ENCODE results near the gene KCNIP4.

GRCh38 chr4:21117541-21118180 lies 830.9 kb downstream of the KCNIP4 start:
- TF ChIP-seq CTCF (IDR thresholded peaks at IDR 0.05): no peak
- TF ChIP-seq POLR2A (IDR thresholded peaks at IDR 0.05): no peak
